HEK293 (cell line): Measurements from ENCODE around the gene STBD1.
A peak's percentile ranks its signal among the peaks of the same experiment; 100 is the strongest.

Experiments
- CTCF ChIA-PET: fragments of 350-600 bp; formaldehyde crosslinking; extraction: SDS; loops from one replicate; lab custom pipeline; 2021; ENCODE audit warnings: antibody characterized with exemption; lab: Yijun Ruan, JAX
- POLR2A ChIA-PET: fragments of 300-600 bp; formaldehyde crosslinking; extraction: SDS; loops from one replicate; lab custom pipeline; 2020; ENCODE audit warnings: antibody characterized with exemption, inconsistent platforms; lab: Yijun Ruan, JAX
- H3K27ac ChIP-seq: fragments of 200-500 bp; sonication (Bioruptor generic); 2 replicates; pipeline ENCODE4 v1.5.1; 2014; ENCODE audit warnings: low read depth, low read length, control low read depth, inconsistent platforms; ENCODE audit errors: extremely low read depth
- H3K36me3 ChIP-seq, 2 experiments: fragments of 200-500 bp in 1 of 2; sonication (Bioruptor generic) in 1 of 2; 1 replicate in 1 of 2; 2 replicates in 1 of 2; pipeline ENCODE4 v1.5.1; 2014 to 2017; ENCODE audit warnings: inconsistent platforms in 2 of 2, low read length in 2 of 2; ENCODE audit not compliant: control insufficient read depth in 2 of 2, insufficient read depth in 1 of 2
- H3K4me1 ChIP-seq: fragments of 200-500 bp; sonication (Bioruptor generic); 2 replicates; pipeline ENCODE4 v1.5.1; 2014; ENCODE audit warnings: mild to moderate bottlenecking, low read length, inconsistent platforms; ENCODE audit not compliant: control insufficient read depth, insufficient read depth
- H3K4me3 ChIP-seq: 2 replicates; pipeline ENCODE4 v1.5.1; 2011; ENCODE audit warnings: low read depth, mild to moderate bottlenecking, control low read depth, low read length, moderate library complexity
- H3K9me3 ChIP-seq: fragments of 200-500 bp; sonication (Bioruptor generic); 2 replicates; pipeline ENCODE4 v1.5.1; 2014; ENCODE audit warnings: low read depth, low read length, inconsistent platforms; ENCODE audit not compliant: control insufficient read depth, insufficient read depth
- BCL11A ChIP-seq: fragments of 450-650 bp; formaldehyde crosslinking; IDR thresholded peaks from 2 replicates; pipeline ENCODE4 v1.5.1; 2016; ENCODE audit warnings: low read depth, missing biosample characterization, missing genetic modification characterization
- GLI2 ChIP-seq: fragments of 450-650 bp; formaldehyde crosslinking; IDR thresholded peaks from 2 replicates; pipeline ENCODE4; 2017; ENCODE audit warnings: missing biosample characterization, missing genetic modification characterization, low read depth, borderline replicate concordance
- OSR2 ChIP-seq: fragments of 450-650 bp; formaldehyde crosslinking; IDR thresholded peaks from 2 replicates; pipeline ENCODE4 v1.5.1; 2016; ENCODE audit warnings: missing biosample characterization, missing genetic modification characterization
- SCRT1 ChIP-seq: fragments of 450-650 bp; formaldehyde crosslinking; IDR thresholded peaks from 2 replicates; pipeline ENCODE4 v1.5.1; 2016; ENCODE audit warnings: missing biosample characterization, missing genetic modification characterization, borderline replicate concordance
- SETDB1 ChIP-seq: IDR thresholded peaks from one replicate; pipeline ENCODE4 v1.6.1; 2017; ENCODE audit warnings: mild to moderate bottlenecking, low read length, moderate library complexity, mixed read lengths; ENCODE audit not compliant: insufficient read length
- SP7 ChIP-seq: fragments of 450-650 bp; formaldehyde crosslinking; IDR thresholded peaks from 2 replicates; pipeline ENCODE4 v1.5.1; 2016; ENCODE audit warnings: missing biosample characterization, missing genetic modification characterization
- ZFP41 ChIP-seq: fragments of 450-650 bp; formaldehyde crosslinking; IDR thresholded peaks from 2 replicates; pipeline ENCODE4 v1.5.1; 2016; ENCODE audit warnings: missing biosample characterization, missing genetic modification characterization, borderline replicate concordance
- ZNF133 ChIP-seq: fragments of 450-650 bp; formaldehyde crosslinking; IDR thresholded peaks from 2 replicates; pipeline ENCODE4 v1.5.1; 2016; ENCODE audit warnings: missing biosample characterization, missing genetic modification characterization
- ZNF302 ChIP-seq: fragments of 450-650 bp; formaldehyde crosslinking; IDR thresholded peaks from 2 replicates; pipeline ENCODE4 v1.5.1; 2016; ENCODE audit warnings: missing biosample characterization, missing genetic modification characterization, low read depth
- ZNF350 ChIP-seq: fragments of 450-650 bp; formaldehyde crosslinking; IDR thresholded peaks from 2 replicates; pipeline ENCODE4 v1.5.0; 2017; ENCODE audit warnings: missing biosample characterization, mild to moderate bottlenecking, missing genetic modification characterization
- ZNF596 ChIP-seq: fragments of 450-650 bp; IDR thresholded peaks from 2 replicates; pipeline ENCODE4 v1.5.0; 2018; ENCODE audit warnings: missing biosample characterization, mild to moderate bottlenecking, missing genetic modification characterization, moderate library complexity
- ZNF600 ChIP-seq: fragments of 450-650 bp; formaldehyde crosslinking; IDR thresholded peaks from 2 replicates; pipeline ENCODE4 v1.5.1; 2016; ENCODE audit warnings: missing biosample characterization, missing genetic modification characterization
- ZNF626 ChIP-seq: fragments of 450-650 bp; sonication (Bioruptor Pico); formaldehyde crosslinking; IDR thresholded peaks from 2 replicates; pipeline ENCODE4 v1.5.1; 2018; ENCODE audit warnings: missing biosample characterization, missing genetic modification characterization, inconsistent platforms
- ZNF670 ChIP-seq: fragments of 450-650 bp; formaldehyde crosslinking; IDR thresholded peaks from 2 replicates; pipeline ENCODE4 v1.5.1; 2016; ENCODE audit warnings: missing biosample characterization, missing genetic modification characterization, low read depth
- ZNF777 ChIP-seq: fragments of 450-650 bp; formaldehyde crosslinking; IDR thresholded peaks from 2 replicates; pipeline ENCODE4 v1.5.1; 2017; ENCODE audit warnings: missing biosample characterization, missing genetic modification characterization, borderline replicate concordance
- ZXDB ChIP-seq: fragments of 450-650 bp; formaldehyde crosslinking; IDR thresholded peaks from 2 replicates; pipeline ENCODE4 v1.5.1; 2016; ENCODE audit warnings: missing biosample characterization, missing genetic modification characterization
- TF ChIP-seq, protein P1 (sequence below): fragments of 450-650 bp; formaldehyde crosslinking; IDR thresholded peaks from 2 replicates; pipeline ENCODE4 v1.5.1; 2017; ENCODE audit warnings: missing biosample characterization, missing genetic modification characterization
- TF ChIP-seq, protein P2 (sequence below): fragments of 450-650 bp; formaldehyde crosslinking; IDR thresholded peaks from 2 replicates; pipeline ENCODE4 v1.5.1; 2016; ENCODE audit warnings: missing biosample characterization, missing genetic modification characterization
- TF ChIP-seq, protein P3 (sequence below): fragments of 450-650 bp; formaldehyde crosslinking; IDR thresholded peaks from 2 replicates; pipeline ENCODE4 v1.5.1; 2016; ENCODE audit warnings: missing biosample characterization, missing genetic modification characterization
- TF ChIP-seq, protein P4 (sequence below): fragments of 450-650 bp; formaldehyde crosslinking; IDR thresholded peaks from 2 replicates; pipeline ENCODE4 v1.5.1; 2016; ENCODE audit warnings: missing biosample characterization, missing genetic modification characterization, low read depth
- TF ChIP-seq, protein P5 (sequence below): fragments of 450-650 bp; formaldehyde crosslinking; IDR thresholded peaks from 2 replicates; pipeline ENCODE4 v1.5.1; 2016; ENCODE audit warnings: missing biosample characterization, missing genetic modification characterization
- TF ChIP-seq, protein P6 (sequence below): fragments of 450-650 bp; formaldehyde crosslinking; IDR thresholded peaks from 2 replicates; pipeline ENCODE4 v1.5.1; 2016; ENCODE audit warnings: missing biosample characterization, missing genetic modification characterization

The STBD1 gene

DNA sequence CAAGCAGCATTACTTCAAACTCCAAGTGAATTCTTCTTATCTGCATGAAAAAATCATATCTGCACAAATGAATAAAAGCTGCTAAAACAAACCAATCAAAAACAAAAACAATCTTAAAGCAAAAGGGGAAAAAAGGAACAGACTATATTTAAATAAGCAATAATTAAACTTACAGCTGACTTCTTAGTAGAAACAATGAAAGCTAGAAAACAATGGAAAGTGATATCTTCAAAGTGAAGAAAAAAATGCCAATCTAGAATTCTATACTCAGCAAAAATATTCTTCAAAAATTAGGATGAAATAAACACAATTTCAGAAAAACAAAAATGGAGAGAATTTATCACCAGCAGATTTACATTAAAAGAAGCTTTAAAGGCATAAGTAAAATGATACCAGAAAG, 20.0 kb downstream of the STBD1 start (continued):
- peak; percentile 97 for TF ChIP-seq SETDB1
- peak; percentile 78; the same call in 1 of the 2 replicates for TF ChIP-seq ZNF626 (tag by site-specific recombination)
- TF ChIP-seq, protein P1, sequence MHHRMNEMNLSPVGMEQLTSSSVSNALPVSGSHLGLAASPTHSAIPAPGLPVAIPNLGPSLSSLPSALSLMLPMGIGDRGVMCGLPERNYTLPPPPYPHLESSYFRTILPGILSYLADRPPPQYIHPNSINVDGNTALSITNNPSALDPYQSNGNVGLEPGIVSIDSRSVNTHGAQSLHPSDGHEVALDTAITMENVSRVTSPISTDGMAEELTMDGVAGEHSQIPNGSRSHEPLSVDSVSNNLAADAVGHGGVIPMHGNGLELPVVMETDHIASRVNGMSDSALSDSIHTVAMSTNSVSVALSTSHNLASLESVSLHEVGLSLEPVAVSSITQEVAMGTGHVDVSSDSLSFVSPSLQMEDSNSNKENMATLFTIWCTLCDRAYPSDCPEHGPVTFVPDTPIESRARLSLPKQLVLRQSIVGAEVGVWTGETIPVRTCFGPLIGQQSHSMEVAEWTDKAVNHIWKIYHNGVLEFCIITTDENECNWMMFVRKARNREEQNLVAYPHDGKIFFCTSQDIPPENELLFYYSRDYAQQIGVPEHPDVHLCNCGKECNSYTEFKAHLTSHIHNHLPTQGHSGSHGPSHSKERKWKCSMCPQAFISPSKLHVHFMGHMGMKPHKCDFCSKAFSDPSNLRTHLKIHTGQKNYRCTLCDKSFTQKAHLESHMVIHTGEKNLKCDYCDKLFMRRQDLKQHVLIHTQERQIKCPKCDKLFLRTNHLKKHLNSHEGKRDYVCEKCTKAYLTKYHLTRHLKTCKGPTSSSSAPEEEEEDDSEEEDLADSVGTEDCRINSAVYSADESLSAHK (tag by site-specific recombination): no peak
- TF ChIP-seq, protein P2, sequence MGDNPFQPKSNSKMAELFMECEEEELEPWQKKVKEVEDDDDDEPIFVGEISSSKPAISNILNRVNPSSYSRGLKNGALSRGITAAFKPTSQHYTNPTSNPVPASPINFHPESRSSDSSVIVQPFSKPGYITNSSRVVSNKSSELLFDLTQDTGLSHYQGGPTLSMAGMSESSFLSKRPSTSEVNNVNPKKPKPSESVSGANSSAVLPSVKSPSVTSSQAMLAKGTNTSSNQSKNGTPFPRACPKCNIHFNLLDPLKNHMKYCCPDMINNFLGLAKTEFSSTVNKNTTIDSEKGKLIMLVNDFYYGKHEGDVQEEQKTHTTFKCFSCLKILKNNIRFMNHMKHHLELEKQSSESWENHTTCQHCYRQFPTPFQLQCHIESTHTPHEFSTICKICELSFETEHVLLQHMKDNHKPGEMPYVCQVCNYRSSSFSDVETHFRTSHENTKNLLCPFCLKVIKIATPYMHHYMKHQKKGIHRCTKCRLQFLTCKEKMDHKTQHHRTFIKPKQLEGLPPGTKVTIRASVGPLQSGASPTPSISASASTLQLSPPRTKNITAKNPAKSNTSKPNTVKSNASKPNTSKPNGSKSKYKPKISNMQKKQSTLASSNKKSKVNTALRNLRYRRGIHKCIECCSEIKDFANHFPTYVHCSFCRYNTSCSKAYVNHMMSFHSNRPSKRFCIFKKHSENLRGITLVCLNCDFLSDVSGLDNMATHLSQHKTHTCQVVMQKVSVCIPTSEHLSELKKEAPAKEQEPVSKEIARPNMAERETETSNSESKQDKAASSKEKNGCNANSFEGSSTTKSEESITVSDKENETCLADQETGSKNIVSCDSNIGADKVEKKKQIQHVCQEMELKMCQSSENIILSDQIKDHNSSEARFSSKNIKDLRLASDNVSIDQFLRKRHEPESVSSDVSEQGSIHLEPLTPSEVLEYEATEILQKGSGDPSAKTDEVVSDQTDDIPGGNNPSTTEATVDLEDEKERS (tag by site-specific recombination): peak; percentile 53; the same call in 1 of the 2 replicates
- 0 out of 2 replicates have a peak, but pooled peaks have one; percentile 20 for TF ChIP-seq SP7

DNA sequence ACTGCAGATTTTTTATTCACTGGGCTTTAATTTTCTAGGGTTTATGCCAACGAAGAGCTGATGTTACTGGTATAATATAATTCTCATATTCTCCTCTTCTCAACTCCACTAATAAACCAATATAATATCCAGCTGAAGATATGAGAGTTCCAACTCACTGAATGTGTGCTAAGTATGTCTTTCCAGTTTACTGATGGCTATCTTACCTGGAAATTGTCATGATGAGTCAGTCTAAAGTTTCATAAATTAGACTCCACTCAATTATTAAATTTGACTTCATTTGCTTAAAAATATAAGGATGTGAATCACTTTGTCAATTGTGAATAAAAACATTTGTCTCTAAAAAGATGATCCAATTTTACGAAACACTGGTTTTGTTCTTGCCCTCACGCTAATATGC, 28.4 kb downstream of the STBD1 start:
- no peak for TF ChIP-seq ZNF596
- TF ChIP-seq, all 188 proteins: peak for 0
- H3K36me3 ChIP-seq: no peaks in the 10 kb centered on the region
- ChIA-PET CTCF (interaction anchor here (0.5 to 0.9 kb wide), 2 partner anchors 11 to 18 kb away, joined by 3 to 4 read pairs; no protein-coding TSS in a partner anchor), POLR2A (no interaction called here)
- H3K4me1 ChIP-seq: no peaks in the 10 kb centered on the region
- H3K9me3 ChIP-seq: no peaks in the 10 kb centered on the region
- no peak overlapping the region for H3K27ac ChIP-seq
- no peak overlapping the region for H3K4me3 ChIP-seq

DNA sequence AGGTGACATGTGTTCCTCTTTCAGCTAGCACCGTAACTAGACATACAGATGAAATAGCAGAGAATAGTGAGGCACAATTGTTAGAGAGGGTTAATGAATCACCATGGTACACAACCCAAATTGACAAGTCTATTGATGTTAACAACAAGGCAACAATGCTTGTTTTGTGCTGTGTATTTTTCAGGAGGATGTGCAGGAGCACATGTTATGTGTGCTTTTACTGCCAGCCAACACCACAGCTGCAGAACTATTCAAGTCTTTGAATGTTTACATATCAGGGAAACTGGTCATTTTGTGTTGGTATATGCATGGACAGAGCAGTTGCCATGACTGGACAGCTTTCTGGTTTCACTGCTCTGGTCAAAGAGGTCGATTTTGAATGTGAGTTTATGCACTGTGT, 32.8 kb downstream of the STBD1 start:
- H3K4me1 ChIP-seq: no peaks in the 10 kb centered on the region
- H3K27ac ChIP-seq: no peak overlapping the region
- no peaks in the 10 kb centered on the region for H3K9me3 ChIP-seq
- no peaks in the 10 kb centered on the region for H3K36me3 ChIP-seq
- CTCF ChIA-PET: interaction anchor here (1.6 kb wide), 1 partner anchor 13 kb away, joined by 3 read pairs; no protein-coding TSS in a partner anchor
- POLR2A ChIA-PET: no interaction called here
- H3K4me3 ChIP-seq: no peak overlapping the region
- TF ChIP-seq ZNF302 (tag by site-specific recombination) (no peak), ZXDB (tag by site-specific recombination) (no peak), OSR2 (tag by site-specific recombination) (no peak), GLI2 (tag by site-specific recombination) (no peak), ZNF777 (tag by site-specific recombination) (no peak), ZNF350 (tag by site-specific recombination) (no peak), SCRT1 (tag by site-specific recombination) (no peak), ZNF600 (no peak), BCL11A (tag by site-specific recombination) (no peak), ZNF133 (tag by site-specific recombination) (no peak), ZNF670 (tag by site-specific recombination) (no peak), ZFP41 (tag by site-specific recombination) (no peak)
- TF ChIP-seq, protein P3, sequence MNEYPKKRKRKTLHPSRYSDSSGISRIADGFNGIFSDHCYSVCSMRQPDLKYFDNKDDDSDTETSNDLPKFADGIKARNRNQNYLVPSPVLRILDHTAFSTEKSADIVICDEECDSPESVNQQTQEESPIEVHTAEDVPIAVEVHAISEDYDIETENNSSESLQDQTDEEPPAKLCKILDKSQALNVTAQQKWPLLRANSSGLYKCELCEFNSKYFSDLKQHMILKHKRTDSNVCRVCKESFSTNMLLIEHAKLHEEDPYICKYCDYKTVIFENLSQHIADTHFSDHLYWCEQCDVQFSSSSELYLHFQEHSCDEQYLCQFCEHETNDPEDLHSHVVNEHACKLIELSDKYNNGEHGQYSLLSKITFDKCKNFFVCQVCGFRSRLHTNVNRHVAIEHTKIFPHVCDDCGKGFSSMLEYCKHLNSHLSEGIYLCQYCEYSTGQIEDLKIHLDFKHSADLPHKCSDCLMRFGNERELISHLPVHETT: no peak
- TF ChIP-seq, protein P4, sequence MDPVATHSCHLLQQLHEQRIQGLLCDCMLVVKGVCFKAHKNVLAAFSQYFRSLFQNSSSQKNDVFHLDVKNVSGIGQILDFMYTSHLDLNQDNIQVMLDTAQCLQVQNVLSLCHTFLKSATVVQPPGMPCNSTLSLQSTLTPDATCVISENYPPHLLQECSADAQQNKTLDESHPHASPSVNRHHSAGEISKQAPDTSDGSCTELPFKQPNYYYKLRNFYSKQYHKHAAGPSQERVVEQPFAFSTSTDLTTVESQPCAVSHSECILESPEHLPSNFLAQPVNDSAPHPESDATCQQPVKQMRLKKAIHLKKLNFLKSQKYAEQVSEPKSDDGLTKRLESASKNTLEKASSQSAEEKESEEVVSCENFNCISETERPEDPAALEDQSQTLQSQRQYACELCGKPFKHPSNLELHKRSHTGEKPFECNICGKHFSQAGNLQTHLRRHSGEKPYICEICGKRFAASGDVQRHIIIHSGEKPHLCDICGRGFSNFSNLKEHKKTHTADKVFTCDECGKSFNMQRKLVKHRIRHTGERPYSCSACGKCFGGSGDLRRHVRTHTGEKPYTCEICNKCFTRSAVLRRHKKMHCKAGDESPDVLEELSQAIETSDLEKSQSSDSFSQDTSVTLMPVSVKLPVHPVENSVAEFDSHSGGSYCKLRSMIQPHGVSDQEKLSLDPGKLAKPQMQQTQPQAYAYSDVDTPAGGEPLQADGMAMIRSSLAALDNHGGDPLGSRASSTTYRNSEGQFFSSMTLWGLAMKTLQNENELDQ (tag by site-specific recombination): no peak
- TF ChIP-seq, protein P5, sequence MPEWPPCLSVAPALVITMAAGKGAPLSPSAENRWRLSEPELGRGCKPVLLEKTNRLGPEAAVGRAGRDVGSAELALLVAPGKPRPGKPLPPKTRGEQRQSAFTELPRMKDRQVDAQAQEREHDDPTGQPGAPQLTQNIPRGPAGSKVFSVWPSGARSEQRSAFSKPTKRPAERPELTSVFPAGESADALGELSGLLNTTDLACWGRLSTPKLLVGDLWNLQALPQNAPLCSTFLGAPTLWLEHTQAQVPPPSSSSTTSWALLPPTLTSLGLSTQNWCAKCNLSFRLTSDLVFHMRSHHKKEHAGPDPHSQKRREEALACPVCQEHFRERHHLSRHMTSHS (tag by site-specific recombination): no peak
- TF ChIP-seq, protein P6, sequence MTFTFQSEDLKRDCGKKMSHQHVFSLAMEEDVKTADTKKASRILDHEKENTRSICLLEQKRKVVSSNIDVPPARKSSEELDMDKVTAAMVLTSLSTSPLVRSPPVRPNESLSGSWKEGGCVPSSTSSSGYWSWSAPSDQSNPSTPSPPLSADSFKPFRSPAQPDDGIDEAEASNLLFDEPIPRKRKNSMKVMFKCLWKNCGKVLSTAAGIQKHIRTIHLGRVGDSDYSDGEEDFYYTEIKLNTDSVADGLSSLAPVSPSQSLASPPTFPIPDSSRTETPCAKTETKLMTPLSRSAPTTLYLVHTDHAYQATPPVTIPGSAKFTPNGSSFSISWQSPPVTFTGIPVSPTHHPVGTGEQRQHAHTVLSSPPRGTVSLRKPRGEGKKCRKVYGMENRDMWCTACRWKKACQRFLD: no peak
